PC-3 (cell line): ENCODE results near the gene STIM1. TPM values are rescaled to one million over a fixed set of nuclear protein-coding genes. Genes with fewer than 3 reads are reported as not detected.
"Not testable (repeated sequence)": the region's sequence is repeated elsewhere in the genome, so short reads cannot be mapped to it uniquely, and the experiment has no call there.

Experiments
- ATAC-seq: fragments of 200-7000 bp; cut with Tn5 transposase; 2 replicates; pipeline ENCODE4 v1.9.1; 2020; ENCODE audit warnings: mild to moderate bottlenecking, moderate library complexity
- BruUV-seq: library from RNA; stranded (reverse); fragments of 400-500 nt; replicated peaks from 2 replicates; lab custom pipeline; 2021; lab: Mats Ljungman, UMichigan
- CTCF ChIA-PET: fragments of 300-600 bp; sonication (Branson Sonifier 250); formaldehyde crosslinking; loops from one replicate; lab custom pipeline; 2022; ENCODE audit warnings: antibody characterized with exemption; lab: Charles Lee
- POLR2A ChIA-PET: fragments of 300-600 bp; sonication (Branson Sonifier 250); formaldehyde crosslinking; loops from one replicate; lab custom pipeline; 2022; ENCODE audit warnings: antibody characterized with exemption; ENCODE audit not compliant: unreplicated experiment; lab: Charles Lee
- DNase-seq: peaks from one replicate; pipeline ENCODE4 v3.0.0-alpha.2; 2015
- H2AFZ ChIP-seq: fragments of 300-600 bp; sonication (generic); 2 replicates; pipeline ENCODE4 v1.6.0; 2016; ENCODE audit warnings: antibody characterized with exemption, low read length
- H3F3A ChIP-seq: fragments of 300-600 bp; sonication (generic); one replicate; pipeline ENCODE4 v1.6.0; 2017; ENCODE audit warnings: antibody characterized with exemption, low read length, control low read depth, mild to moderate bottlenecking; ENCODE audit not compliant: unreplicated experiment
- H3K27ac ChIP-seq: fragments of 300-600 bp; sonication (generic); 2 replicates; pipeline ENCODE4 v1.5.1; 2016; ENCODE audit warnings: mild to moderate bottlenecking, low read length
- H3K27me3 ChIP-seq: fragments of 300-600 bp; sonication (generic); 2 replicates; pipeline ENCODE4 v1.6.1; 2016; ENCODE audit warnings: low read length, mixed read lengths
- H3K36me3 ChIP-seq: fragments of 300-600 bp; sonication (generic); 2 replicates; pipeline ENCODE4 v1.6.1; 2016; ENCODE audit warnings: low read depth, mixed run types, low read length, mixed read lengths
- H3K4me1 ChIP-seq: fragments of 300-600 bp; sonication (generic); 2 replicates; pipeline ENCODE4 v1.5.1; 2016; ENCODE audit warnings: low read length; ENCODE audit not compliant: insufficient read depth
- H3K4me2 ChIP-seq: fragments of 300-600 bp; sonication (generic); 2 replicates; pipeline ENCODE4 v1.6.0; 2016; ENCODE audit warnings: low read length
- H3K4me3 ChIP-seq: fragments of 300-600 bp; sonication (generic); 2 replicates; pipeline ENCODE4 v1.5.1; 2016; ENCODE audit warnings: mild to moderate bottlenecking, low read length, mixed read lengths
- H3K79me2 ChIP-seq: fragments of 300-600 bp; sonication (generic); 2 replicates; pipeline ENCODE4 v1.6.1; 2017; ENCODE audit warnings: low read length, mixed read lengths
- H3K9ac ChIP-seq: fragments of 300-600 bp; sonication (generic); 2 replicates; pipeline ENCODE4 v1.6.0; 2016; ENCODE audit warnings: mild to moderate bottlenecking, low read length
- H3K9me2 ChIP-seq: fragments of 300-600 bp; sonication (generic); replicated peaks from 2 replicates; pipeline ENCODE4 v1.6.1; 2016; ENCODE audit warnings: mixed run types, low read length, mixed read lengths
- H3K9me3 ChIP-seq: fragments of 300-600 bp; sonication (generic); 2 replicates; pipeline ENCODE4 v1.6.1; 2016; ENCODE audit warnings: low read length, mixed read lengths
- H4K20me1 ChIP-seq: fragments of 300-600 bp; sonication (generic); 2 replicates; pipeline ENCODE4 v1.6.1; 2016; ENCODE audit warnings: low read length, mixed read lengths
- CTCF ChIP-seq: fragments of 300-600 bp; sonication (generic); conservative IDR thresholded peaks from 2 replicates; pipeline ENCODE4 v1.5.1; 2017; ENCODE audit warnings: antibody characterized with exemption, low read depth, mild to moderate bottlenecking, low read length
- EZH2 ChIP-seq: fragments of 300-600 bp; sonication (generic); IDR thresholded peaks from one replicate; pipeline ENCODE4 v1.6.1; 2017; ENCODE audit warnings: antibody characterized with exemption, mild to moderate bottlenecking, low read length; ENCODE audit not compliant: unreplicated experiment
- EZH2phosphoT487 ChIP-seq: fragments of 300-600 bp; sonication (generic); IDR thresholded peaks from 2 replicates; pipeline ENCODE4 v1.6.1; 2018; ENCODE audit warnings: mild to moderate bottlenecking, antibody characterized with exemption, low read length, borderline replicate concordance
- intact Hi-C: fragments of 100-400 bp; cut with micrococcal nuclease; formaldehyde crosslinking; loops from 2 replicates; pipeline ENCODE4 v1.9.0; 2023
- total RNA-seq: library from RNA; depleted of rRNA; stranded (reverse); fragments of >200 nt; gene quantifications from 2 replicates; pipeline ENCODE4 v1.2.3, GENCODE V29; 2014

The STIM1 gene
- total RNA-seq, 1 experiment from 2014 or later = 22.8 TPM

GRCh38 chr11:4125141-4125540 is 269.7 kb downstream of the STIM1 start:
- BruUV-seq = no TSS peak
- H3F3A ChIP-seq = no peaks in the 10 kb centered on the region
- no peaks in the 10 kb centered on the region for H3K79me2 ChIP-seq
- no peaks in the 10 kb centered on the region for H4K20me1 ChIP-seq
- no peaks in the 10 kb centered on the region for H3K4me1 ChIP-seq
- H3K4me2 ChIP-seq = no peak overlapping the region
- ATAC-seq = no peak
- intact Hi-C loops = no loop called here
- POLR2A ChIA-PET = no interaction called here
- DNase-seq = peak; percentile 9
- no peaks in the 10 kb centered on the region for H3K9me2 ChIP-seq
- H3K27ac ChIP-seq = no peak overlapping the region
- no peak for TF ChIP-seq EZH2
- no peak for TF ChIP-seq CTCF
- no peak for TF ChIP-seq EZH2phosphoT487
- CTCF ChIA-PET = no interaction called here
- H3K4me3 ChIP-seq = no peak overlapping the region
- H3K9ac ChIP-seq = no peak overlapping the region
- H3K27me3 ChIP-seq = no peaks in the 10 kb centered on the region
- H3K9me3 ChIP-seq = no peaks in the 10 kb centered on the region
- H2AFZ ChIP-seq = no peak overlapping the region
- H3K36me3 ChIP-seq = peaks cover 72% of the 10 kb centered on the region

DNA sequence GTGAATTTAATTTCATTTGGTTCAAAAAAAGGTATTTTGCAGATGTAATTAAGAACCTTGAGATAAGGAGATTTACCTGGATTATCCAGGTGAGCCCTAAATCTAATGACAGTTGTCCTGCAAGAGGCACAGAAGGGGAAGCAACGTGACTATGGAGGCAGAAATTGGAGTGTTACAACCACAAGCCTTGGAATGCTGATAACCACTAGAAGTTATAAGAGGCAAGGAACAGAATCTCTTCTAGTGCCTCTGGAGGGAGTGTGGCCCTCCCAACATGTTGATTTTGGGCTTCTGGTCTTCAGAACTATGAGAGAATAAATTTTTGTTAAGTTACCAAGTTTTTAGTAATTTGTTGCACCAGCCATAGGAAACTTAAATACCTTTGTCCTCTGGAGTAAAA is 271.9 kb downstream of the STIM1 start:
- Histone ChIP-seq H3K27me3 (no peaks in the 10 kb centered on the region), H3K9me2 (no peaks in the 10 kb centered on the region), H3K4me2 (no peak overlapping the region), H4K20me1 (no peaks in the 10 kb centered on the region), H2AFZ (no peak overlapping the region), H3K27ac (no peak overlapping the region), H3K79me2 (no peaks in the 10 kb centered on the region), H3K4me1 (no peaks in the 10 kb centered on the region), H3K36me3 (peaks cover 64% of the 10 kb centered on the region), H3F3A (no peaks in the 10 kb centered on the region), H3K9me3 (no peaks in the 10 kb centered on the region), H3K9ac (no peak overlapping the region), H3K4me3 (no peak overlapping the region)
- DNase-seq (no peak), ATAC-seq (no peak)
- CTCF ChIA-PET = no interaction called here
- POLR2A ChIA-PET = no interaction called here
- intact Hi-C loops = no loop called here
- no peak for TF ChIP-seq EZH2
- TF ChIP-seq CTCF = no peak
- TF ChIP-seq EZH2phosphoT487 = no peak
- no TSS peak for BruUV-seq

- H3K4me3 ChIP-seq, ATAC-seq, DNase-seq, H3K9me2 ChIP-seq, CTCF ChIA-PET, H3K4me1 ChIP-seq, H3K27ac ChIP-seq, H3K9ac ChIP-seq, H3K27me3 ChIP-seq, intact Hi-C loops, H4K20me1 ChIP-seq, H3K4me2 ChIP-seq, POLR2A ChIA-PET, H3F3A ChIP-seq, H2AFZ ChIP-seq, H3K79me2 ChIP-seq, H3K9me3 ChIP-seq, BruUV-seq: not testable (repeated sequence)
- peaks cover 57% of the 10 kb centered on the region for H3K36me3 ChIP-seq
Observed at GRCh38 chr11:4130219-4130618, 274.8 kb downstream of the STIM1 start.
